Chondrocyte (in vitro differentiated cells): Measurements from ENCODE around the gene RALGAPA2. TPM values are rescaled to one million over a fixed set of nuclear protein-coding genes. Genes with fewer than 3 reads are reported as not detected.

ENCODE experiments used
- DNase-seq: peaks from one replicate; pipeline ENCODE4 v3.0.0; 2021; ENCODE audit warnings: mixed read lengths, low spot score
- H3K27ac Mint-ChIP-seq: one replicate; pipeline ENCODE4 v1.8.0; 2021; ENCODE audit warnings: mild to moderate bottlenecking, moderate library complexity, mixed read lengths; ENCODE audit not compliant: unreplicated experiment
- H3K27me3 Mint-ChIP-seq: 2 replicates; pipeline ENCODE4 v1.8.0; 2021; ENCODE audit warnings: low read depth, mixed read lengths
- H3K36me3 Mint-ChIP-seq: 2 replicates; pipeline ENCODE4 v1.8.0; 2021; ENCODE audit warnings: low read depth, mixed read lengths
- H3K4me1 Mint-ChIP-seq: 2 replicates; pipeline ENCODE4 v1.8.0; 2021; ENCODE audit warnings: low read depth, mild to moderate bottlenecking, mixed read lengths
- H3K4me3 Mint-ChIP-seq: one replicate; pipeline ENCODE4 v1.8.0; 2021; ENCODE audit warnings: mild to moderate bottlenecking, moderate library complexity, mixed read lengths; ENCODE audit not compliant: unreplicated experiment
- H3K9me3 Mint-ChIP-seq: 2 replicates; pipeline ENCODE4 v1.8.0; 2021; ENCODE audit warnings: low read depth, mixed read lengths
- total RNA-seq: library from RNA; stranded (reverse); gene quantifications from 3 replicates; pipeline ENCODE4 v1.2.1, GENCODE V29; 2021
- TF ChIP-seq, protein P1 (sequence below): fragments of 200-600 bp; sonication (generic); IDR thresholded peaks from 2 replicates; pipeline ENCODE4 v1.5.0; 2021; ENCODE audit warnings: antibody characterized with exemption, mild to moderate bottlenecking, moderate library complexity

RALGAPA2 gene
- total RNA-seq, 1 donor from 2014 or later, result 9.5 TPM

DNA sequence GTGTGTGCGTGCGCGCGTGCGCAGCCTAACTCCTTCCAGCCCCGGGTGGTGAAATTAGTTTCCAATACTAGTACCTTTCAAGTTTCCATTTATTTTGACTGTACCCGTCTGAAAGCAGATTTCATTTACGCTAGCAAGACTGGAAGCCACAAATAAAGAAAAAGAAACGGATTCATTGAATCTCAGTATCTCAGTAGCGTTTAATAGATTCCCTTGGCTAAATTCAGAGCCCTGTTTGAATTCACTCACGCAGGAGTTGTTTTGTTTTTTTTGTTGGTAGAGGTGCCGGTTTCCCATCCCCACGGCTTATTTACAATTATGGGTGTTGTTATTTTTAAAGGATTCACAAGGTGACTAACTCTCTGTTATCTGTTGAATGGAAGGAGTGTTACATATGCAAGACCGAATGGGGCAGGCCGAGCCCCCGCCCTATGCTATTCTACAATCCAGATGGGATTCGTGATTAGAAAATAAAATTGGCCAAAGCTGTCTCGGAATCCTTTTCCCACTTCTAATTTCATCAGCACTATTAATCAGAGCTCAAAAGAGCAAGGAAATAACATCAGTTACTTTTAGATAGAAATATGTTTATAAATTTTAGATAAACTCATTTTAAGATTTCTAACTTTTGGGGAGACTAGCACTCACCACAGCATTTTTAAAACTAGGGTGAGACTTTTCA lies 346.8 kb downstream of the RALGAPA2 start:
- peaks cover 14% of the 10 kb centered on the region for H3K4me1 Mint-ChIP-seq
- no peaks in the 10 kb centered on the region for H3K36me3 Mint-ChIP-seq
- no peak overlapping the region for H3K27ac Mint-ChIP-seq
- peaks cover 62% of the 10 kb centered on the region for H3K27me3 Mint-ChIP-seq
- H3K9me3 Mint-ChIP-seq, result no peaks in the 10 kb centered on the region
- TF ChIP-seq, protein P1, sequence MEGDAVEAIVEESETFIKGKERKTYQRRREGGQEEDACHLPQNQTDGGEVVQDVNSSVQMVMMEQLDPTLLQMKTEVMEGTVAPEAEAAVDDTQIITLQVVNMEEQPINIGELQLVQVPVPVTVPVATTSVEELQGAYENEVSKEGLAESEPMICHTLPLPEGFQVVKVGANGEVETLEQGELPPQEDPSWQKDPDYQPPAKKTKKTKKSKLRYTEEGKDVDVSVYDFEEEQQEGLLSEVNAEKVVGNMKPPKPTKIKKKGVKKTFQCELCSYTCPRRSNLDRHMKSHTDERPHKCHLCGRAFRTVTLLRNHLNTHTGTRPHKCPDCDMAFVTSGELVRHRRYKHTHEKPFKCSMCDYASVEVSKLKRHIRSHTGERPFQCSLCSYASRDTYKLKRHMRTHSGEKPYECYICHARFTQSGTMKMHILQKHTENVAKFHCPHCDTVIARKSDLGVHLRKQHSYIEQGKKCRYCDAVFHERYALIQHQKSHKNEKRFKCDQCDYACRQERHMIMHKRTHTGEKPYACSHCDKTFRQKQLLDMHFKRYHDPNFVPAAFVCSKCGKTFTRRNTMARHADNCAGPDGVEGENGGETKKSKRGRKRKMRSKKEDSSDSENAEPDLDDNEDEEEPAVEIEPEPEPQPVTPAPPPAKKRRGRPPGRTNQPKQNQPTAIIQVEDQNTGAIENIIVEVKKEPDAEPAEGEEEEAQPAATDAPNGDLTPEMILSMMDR, result no peak
- DNase-seq, result no peak
- H3K4me3 Mint-ChIP-seq, result no peak overlapping the region

DNA sequence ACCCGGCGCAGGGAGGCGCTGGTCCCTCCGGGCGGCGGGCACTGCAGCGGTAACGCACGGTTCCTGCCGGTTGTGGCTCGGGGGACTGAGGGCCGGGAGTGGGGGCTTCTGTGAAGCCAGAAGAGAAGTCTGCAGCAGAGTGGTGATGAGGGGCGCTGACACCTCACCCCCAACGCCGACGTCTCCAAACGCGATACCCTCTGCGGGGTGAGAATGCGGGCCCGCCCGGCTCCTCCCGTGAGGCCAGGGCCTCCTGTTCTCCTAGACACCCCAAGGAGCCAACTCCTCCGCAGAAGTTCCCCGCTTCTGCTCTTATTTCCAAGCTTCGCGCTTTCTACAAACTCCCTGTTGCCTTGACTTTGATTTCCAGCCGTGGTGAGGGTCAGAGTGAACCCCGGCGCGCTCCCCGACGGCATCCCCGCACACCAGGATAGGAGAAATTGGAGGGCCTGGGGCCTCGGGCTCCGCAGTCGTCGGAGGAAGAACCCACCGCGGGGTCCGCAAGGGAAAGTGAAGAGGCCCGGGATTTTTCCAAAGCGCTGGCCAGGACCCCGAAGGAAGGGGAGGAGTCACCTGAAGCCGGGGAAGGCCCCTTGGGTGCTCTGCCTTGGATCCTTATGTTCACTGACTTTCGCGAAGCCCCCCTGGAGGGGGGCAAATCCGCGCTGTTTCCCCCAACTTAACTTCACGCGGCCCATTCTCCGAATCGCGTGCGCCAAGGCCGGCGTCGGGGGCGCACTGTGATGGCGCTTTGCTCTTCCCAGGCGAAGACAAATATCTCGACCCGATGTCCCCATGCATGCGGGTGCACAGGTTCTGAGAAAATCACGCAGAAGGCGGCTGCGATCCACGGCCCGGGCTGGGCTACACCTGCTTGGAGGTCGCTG lies 347.6 kb downstream of the RALGAPA2 start:
- H3K9me3 Mint-ChIP-seq, result no peaks in the 10 kb centered on the region
- H3K36me3 Mint-ChIP-seq, result no peaks in the 10 kb centered on the region
- TF ChIP-seq, protein P1, result no peak
- H3K27ac Mint-ChIP-seq, result no peak overlapping the region
- H3K4me3 Mint-ChIP-seq, result no peak overlapping the region
- H3K27me3 Mint-ChIP-seq, result peaks cover 62% of the 10 kb centered on the region
- DNase-seq, result no peak
- H3K4me1 Mint-ChIP-seq, result peaks cover 10% of the 10 kb centered on the region

- Mint-ChIP-seq H3K36me3 (no peaks in the 10 kb centered on the region), H3K27ac (no peak overlapping the region), H3K4me3 (no peak overlapping the region), H3K9me3 (no peaks in the 10 kb centered on the region), H3K4me1 (peaks cover 9% of the 10 kb centered on the region), H3K27me3 (peaks cover 66% of the 10 kb centered on the region)
- TF ChIP-seq, protein P1, result no peak
- no peak for DNase-seq
Measured at GRCh38 chr20:20363799-20364592, 348.4 kb downstream of the RALGAPA2 start.

DNA sequence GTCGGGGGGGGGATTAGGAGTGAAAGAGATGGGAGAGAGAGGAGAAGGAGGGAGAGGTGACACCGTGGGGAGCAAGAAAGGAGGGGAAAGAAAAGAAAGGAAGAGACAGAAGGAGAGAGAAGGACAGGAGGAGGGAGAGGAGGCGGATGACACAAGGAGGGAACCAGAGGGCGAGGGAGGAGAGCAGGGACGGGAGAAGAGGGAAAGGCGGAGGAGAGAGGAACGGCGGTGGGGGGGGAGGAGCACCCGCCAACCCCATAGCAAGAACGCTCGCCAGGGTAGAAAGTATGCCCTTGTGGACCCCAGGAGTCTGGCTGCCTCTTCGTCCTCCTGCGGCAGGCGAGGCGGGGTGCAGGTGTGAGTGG lies 349.0 kb downstream of the RALGAPA2 start:
- Mint-ChIP-seq H3K4me3 (no peak overlapping the region), H3K27ac (no peak overlapping the region), H3K36me3 (no peaks in the 10 kb centered on the region), H3K27me3 (peaks cover 70% of the 10 kb centered on the region), H3K4me1 (peaks cover 9% of the 10 kb centered on the region), H3K9me3 (no peaks in the 10 kb centered on the region)
- no peak for DNase-seq
- TF ChIP-seq, protein P1, result no peak
